SK-N-SH treated with all-trans-retinoic acid at 6 μM for 48 hours (cell line): ENCODE results near the gene SCMH1.

Experiments used
- ATAC-seq: fragments of 200-7000 bp; cut with Tn5 transposase; 3 replicates; pipeline ENCODE4 v1.9.1; 2020; ENCODE audit warnings: mild to moderate bottlenecking, moderate library complexity
- ARNTL ChIP-seq: fragments of 450-650 bp; formaldehyde crosslinking; IDR thresholded peaks from 2 replicates; pipeline ENCODE4 v1.5.0; 2020; ENCODE audit warnings: low read depth, mild to moderate bottlenecking, moderate library complexity, borderline replicate concordance
- BACH2 ChIP-seq: fragments of 250-450 bp; sonication (Bioruptor Pico); IDR thresholded peaks from 2 replicates; pipeline ENCODE4 v1.9.0; 2021; ENCODE audit warnings: mild to moderate bottlenecking, borderline replicate concordance
- CSDC2 ChIP-seq: fragments of 250-450 bp; sonication (Bioruptor Pico); IDR thresholded peaks from 2 replicates; pipeline ENCODE4 v1.5.0; 2020; ENCODE audit warnings: mild to moderate bottlenecking, moderate library complexity
- ESRRG ChIP-seq: fragments of 250-450 bp; sonication (Bioruptor Pico); IDR thresholded peaks from 2 replicates; pipeline ENCODE4 v1.6.1; 2021; ENCODE audit warnings: mild to moderate bottlenecking
- ISL1 ChIP-seq: fragments of 250-450 bp; sonication (Bioruptor Pico); IDR thresholded peaks from 2 replicates; pipeline ENCODE4 v2.1.2; 2022; ENCODE audit warnings: mild to moderate bottlenecking, moderate library complexity
- OSR1 ChIP-seq: fragments of 250-450 bp; sonication (Bioruptor Pico); IDR thresholded peaks from 2 replicates; pipeline ENCODE4 v1.8.0; 2022; ENCODE audit warnings: moderate library complexity, mild to moderate bottlenecking, inconsistent platforms
- RARB ChIP-seq: fragments of 250-450 bp; sonication (Bioruptor Pico); IDR thresholded peaks from 2 replicates; pipeline ENCODE4 v1.8.0; 2021; ENCODE audit warnings: mild to moderate bottlenecking, moderate library complexity
- TCF4 ChIP-seq: fragments of 250-450 bp; sonication (Bioruptor Pico); IDR thresholded peaks from 2 replicates; pipeline ENCODE4 v1.8.0; 2021; ENCODE audit warnings: mild to moderate bottlenecking, moderate library complexity, borderline replicate concordance
- TOX ChIP-seq: fragments of 250-450 bp; sonication (Bioruptor Pico); IDR thresholded peaks from 2 replicates; pipeline ENCODE4 v1.8.0; 2021; ENCODE audit warnings: mild to moderate bottlenecking, moderate library complexity, borderline replicate concordance
- ZC3H10 ChIP-seq: fragments of 250-450 bp; sonication (Bioruptor Pico); IDR thresholded peaks from 2 replicates; pipeline ENCODE4 v1.5.1; 2021; ENCODE audit warnings: mild to moderate bottlenecking, moderate library complexity
- ZFP3 ChIP-seq: fragments of 250-450 bp; sonication (Bioruptor Pico); IDR thresholded peaks from 2 replicates; pipeline ENCODE4 v1.5.0; 2020; ENCODE audit warnings: mild to moderate bottlenecking, moderate library complexity
- ZFP30 ChIP-seq: fragments of 450-650 bp; formaldehyde crosslinking; IDR thresholded peaks from 2 replicates; pipeline ENCODE4 v1.5.0; 2022; ENCODE audit warnings: mild to moderate bottlenecking, moderate library complexity
- ZNF565 ChIP-seq: fragments of 450-650 bp; formaldehyde crosslinking; conservative IDR thresholded peaks from 2 replicates; pipeline ENCODE4 v1.5.0; 2020; ENCODE audit warnings: low read depth, mild to moderate bottlenecking, moderate library complexity
- TF ChIP-seq, protein P1 (sequence below): fragments of 250-450 bp; sonication (Bioruptor Pico); IDR thresholded peaks from 2 replicates; pipeline ENCODE4 v1.5.1; 2020; ENCODE audit warnings: low read depth, mild to moderate bottlenecking, moderate library complexity
- TF ChIP-seq, protein P2 (sequence below): fragments of 250-450 bp; sonication (Bioruptor Pico); IDR thresholded peaks from 2 replicates; pipeline ENCODE4 v1.5.1; 2021; ENCODE audit warnings: mild to moderate bottlenecking, moderate library complexity
- TF ChIP-seq, protein P3 (sequence below): fragments of 250-450 bp; sonication (Bioruptor Pico); IDR thresholded peaks from 2 replicates; pipeline ENCODE4 v1.8.0; 2020; ENCODE audit warnings: mild to moderate bottlenecking, moderate library complexity, borderline replicate concordance
- TF ChIP-seq, protein P4 (sequence below): fragments of 250-450 bp; sonication (Bioruptor Pico); IDR thresholded peaks from 2 replicates; pipeline ENCODE4 v1.5.0; 2020; ENCODE audit warnings: mild to moderate bottlenecking, moderate library complexity
- TF ChIP-seq, protein P5 (sequence below): fragments of 250-450 bp; sonication (Bioruptor Pico); IDR thresholded peaks from 2 replicates; pipeline ENCODE4 v1.8.0; 2021; ENCODE audit warnings: low read depth, mild to moderate bottlenecking, moderate library complexity, borderline replicate concordance

The SCMH1 gene

DNA sequence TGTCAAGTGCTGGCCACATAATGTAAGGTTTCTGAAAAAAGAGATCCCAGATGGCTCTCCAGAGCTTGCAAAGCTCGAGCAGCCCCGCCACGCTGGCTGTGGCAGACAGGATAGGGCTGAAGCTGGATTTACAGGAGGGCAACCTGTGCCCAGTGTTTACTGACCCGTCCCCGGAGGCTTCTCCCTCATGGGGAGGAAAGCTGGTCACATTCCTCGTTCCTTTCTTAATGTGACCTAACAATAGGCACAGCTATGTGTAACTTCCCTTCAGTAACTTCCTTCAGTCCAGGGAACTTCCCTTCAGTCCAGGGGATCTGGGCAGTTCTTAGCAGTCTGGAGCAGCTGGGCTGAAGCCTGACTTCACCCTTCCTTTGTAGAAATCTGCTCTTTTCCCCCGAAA lies 228.3 kb downstream of the SCMH1 start:
- no peak for TF ChIP-seq OSR1
- no peak for ATAC-seq

DNA sequence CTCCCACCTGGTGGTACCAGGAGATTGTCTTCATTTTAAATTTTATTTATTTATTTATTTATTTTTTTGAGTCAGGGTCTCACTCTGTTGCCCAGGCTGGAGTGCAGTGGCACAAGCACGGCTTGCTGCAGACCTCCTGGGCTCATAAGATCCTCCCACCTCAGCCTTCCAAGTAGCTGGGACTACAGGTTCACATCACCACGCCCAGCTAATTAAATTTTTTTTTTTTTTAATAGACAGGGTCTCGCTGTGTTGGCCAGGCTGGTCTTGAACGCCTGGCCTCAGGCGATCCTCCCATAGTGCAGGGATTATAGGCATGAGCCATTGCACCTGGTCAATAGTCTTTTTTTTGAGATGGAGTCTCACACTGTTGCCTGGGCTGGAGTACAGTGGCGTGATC lies 229.1 kb downstream of the SCMH1 start:
- no peak for ATAC-seq
- TF ChIP-seq ZFP30 (CRISPR knock-in tag) (no peak), ZFP3 (CRISPR knock-in tag) (no peak), ESRRG (no peak), CSDC2 (CRISPR knock-in tag) (no peak)
- TF ChIP-seq, protein P1, sequence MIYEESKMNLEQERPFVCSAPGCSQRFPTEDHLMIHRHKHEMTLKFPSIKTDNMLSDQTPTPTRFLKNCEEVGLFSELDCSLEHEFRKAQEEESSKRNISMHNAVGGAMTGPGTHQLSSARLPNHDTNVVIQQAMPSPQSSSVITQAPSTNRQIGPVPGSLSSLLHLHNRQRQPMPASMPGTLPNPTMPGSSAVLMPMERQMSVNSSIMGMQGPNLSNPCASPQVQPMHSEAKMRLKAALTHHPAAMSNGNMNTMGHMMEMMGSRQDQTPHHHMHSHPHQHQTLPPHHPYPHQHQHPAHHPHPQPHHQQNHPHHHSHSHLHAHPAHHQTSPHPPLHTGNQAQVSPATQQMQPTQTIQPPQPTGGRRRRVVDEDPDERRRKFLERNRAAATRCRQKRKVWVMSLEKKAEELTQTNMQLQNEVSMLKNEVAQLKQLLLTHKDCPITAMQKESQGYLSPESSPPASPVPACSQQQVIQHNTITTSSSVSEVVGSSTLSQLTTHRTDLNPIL (CRISPR knock-in tag) = no peak
- TF ChIP-seq, protein P2, sequence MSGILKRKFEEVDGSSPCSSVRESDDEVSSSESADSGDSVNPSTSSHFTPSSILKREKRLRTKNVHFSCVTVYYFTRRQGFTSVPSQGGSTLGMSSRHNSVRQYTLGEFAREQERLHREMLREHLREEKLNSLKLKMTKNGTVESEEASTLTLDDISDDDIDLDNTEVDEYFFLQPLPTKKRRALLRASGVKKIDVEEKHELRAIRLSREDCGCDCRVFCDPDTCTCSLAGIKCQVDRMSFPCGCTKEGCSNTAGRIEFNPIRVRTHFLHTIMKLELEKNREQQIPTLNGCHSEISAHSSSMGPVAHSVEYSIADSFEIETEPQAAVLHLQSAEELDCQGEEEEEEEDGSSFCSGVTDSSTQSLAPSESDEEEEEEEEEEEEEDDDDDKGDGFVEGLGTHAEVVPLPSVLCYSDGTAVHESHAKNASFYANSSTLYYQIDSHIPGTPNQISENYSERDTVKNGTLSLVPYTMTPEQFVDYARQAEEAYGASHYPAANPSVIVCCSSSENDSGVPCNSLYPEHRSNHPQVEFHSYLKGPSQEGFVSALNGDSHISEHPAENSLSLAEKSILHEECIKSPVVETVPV = no peak

DNA sequence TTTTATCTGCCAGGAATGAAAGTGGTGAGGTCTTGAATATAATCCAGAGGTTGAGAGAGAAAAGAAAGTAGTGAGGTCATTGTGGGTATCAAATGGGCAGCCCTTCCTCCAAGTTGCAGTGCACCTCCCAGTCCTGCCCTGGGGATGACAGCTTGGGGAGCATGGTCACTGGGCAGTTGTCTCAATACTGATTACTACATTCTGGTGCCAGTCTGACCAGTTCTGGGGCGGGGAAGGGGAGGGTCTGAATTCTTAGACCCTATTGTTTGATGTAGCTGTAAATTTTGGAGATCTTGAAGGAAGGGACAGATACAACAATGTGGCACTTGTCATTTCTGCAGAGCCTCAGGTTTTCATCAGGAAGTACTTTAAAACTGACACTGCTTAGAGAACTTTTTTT lies 231.8 kb downstream of the SCMH1 start:
- no peak for ATAC-seq
- no peak for TF ChIP-seq ISL1 (CRISPR knock-in tag)
- TF ChIP-seq TOX (CRISPR knock-in tag) = no peak
- TF ChIP-seq ESRRG = no peak

DNA sequence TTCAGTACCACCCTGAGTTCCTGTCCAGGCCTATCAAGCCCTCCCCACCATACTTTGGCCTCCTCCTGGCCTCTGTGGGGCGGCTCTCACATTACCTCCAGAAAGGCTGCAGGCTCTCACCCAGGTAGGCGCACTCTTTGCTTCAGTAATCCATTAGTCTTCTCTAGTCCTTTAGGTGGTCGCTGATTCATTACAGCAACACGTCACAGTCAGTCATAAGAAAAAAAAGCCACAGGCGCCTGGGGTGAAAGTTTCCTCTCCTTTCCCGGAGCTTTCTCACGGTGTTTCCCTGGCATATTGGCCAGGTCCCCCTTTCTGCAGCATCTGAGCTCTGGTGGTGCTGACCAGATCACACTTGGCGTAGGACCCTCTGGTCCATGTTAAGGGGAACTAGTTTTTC lies 232.6 kb downstream of the SCMH1 start:
- no peak for ATAC-seq
- TF ChIP-seq TOX (CRISPR knock-in tag) = no peak
- TF ChIP-seq, protein P3, sequence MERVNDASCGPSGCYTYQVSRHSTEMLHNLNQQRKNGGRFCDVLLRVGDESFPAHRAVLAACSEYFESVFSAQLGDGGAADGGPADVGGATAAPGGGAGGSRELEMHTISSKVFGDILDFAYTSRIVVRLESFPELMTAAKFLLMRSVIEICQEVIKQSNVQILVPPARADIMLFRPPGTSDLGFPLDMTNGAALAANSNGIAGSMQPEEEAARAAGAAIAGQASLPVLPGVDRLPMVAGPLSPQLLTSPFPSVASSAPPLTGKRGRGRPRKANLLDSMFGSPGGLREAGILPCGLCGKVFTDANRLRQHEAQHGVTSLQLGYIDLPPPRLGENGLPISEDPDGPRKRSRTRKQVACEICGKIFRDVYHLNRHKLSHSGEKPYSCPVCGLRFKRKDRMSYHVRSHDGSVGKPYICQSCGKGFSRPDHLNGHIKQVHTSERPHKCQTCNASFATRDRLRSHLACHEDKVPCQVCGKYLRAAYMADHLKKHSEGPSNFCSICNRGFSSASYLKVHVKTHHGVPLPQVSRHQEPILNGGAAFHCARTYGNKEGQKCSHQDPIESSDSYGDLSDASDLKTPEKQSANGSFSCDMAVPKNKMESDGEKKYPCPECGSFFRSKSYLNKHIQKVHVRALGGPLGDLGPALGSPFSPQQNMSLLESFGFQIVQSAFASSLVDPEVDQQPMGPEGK (CRISPR knock-in tag) = no peak
- TF ChIP-seq, protein P4, sequence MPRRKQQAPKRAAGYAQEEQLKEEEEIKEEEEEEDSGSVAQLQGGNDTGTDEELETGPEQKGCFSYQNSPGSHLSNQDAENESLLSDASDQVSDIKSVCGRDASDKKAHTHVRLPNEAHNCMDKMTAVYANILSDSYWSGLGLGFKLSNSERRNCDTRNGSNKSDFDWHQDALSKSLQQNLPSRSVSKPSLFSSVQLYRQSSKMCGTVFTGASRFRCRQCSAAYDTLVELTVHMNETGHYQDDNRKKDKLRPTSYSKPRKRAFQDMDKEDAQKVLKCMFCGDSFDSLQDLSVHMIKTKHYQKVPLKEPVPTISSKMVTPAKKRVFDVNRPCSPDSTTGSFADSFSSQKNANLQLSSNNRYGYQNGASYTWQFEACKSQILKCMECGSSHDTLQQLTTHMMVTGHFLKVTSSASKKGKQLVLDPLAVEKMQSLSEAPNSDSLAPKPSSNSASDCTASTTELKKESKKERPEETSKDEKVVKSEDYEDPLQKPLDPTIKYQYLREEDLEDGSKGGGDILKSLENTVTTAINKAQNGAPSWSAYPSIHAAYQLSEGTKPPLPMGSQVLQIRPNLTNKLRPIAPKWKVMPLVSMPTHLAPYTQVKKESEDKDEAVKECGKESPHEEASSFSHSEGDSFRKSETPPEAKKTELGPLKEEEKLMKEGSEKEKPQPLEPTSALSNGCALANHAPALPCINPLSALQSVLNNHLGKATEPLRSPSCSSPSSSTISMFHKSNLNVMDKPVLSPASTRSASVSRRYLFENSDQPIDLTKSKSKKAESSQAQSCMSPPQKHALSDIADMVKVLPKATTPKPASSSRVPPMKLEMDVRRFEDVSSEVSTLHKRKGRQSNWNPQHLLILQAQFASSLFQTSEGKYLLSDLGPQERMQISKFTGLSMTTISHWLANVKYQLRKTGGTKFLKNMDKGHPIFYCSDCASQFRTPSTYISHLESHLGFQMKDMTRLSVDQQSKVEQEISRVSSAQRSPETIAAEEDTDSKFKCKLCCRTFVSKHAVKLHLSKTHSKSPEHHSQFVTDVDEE (CRISPR knock-in tag) = no peak
- TF ChIP-seq ARNTL (CRISPR knock-in tag) = no peak
- no peak for TF ChIP-seq ZC3H10
- no peak for TF ChIP-seq ZNF565 (CRISPR knock-in tag)
- TF ChIP-seq ISL1 (CRISPR knock-in tag) = no peak
- TF ChIP-seq TCF4 = no peak
- no peak for TF ChIP-seq BACH2 (CRISPR knock-in tag)
- TF ChIP-seq, protein P5, sequence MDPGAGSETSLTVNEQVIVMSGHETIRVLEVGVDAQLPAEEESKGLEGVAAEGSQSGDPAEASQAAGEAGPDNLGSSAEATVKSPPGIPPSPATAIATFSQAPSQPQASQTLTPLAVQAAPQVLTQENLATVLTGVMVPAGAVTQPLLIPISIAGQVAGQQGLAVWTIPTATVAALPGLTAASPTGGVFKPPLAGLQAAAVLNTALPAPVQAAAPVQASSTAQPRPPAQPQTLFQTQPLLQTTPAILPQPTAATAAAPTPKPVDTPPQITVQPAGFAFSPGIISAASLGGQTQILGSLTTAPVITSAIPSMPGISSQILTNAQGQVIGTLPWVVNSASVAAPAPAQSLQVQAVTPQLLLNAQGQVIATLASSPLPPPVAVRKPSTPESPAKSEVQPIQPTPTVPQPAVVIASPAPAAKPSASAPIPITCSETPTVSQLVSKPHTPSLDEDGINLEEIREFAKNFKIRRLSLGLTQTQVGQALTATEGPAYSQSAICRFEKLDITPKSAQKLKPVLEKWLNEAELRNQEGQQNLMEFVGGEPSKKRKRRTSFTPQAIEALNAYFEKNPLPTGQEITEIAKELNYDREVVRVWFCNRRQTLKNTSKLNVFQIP (CRISPR knock-in tag) = no peak
- no peak for TF ChIP-seq RARB (CRISPR knock-in tag)
